GF-D8 (cell line): ENCODE results near the gene EME2.
"Not testable (repeated sequence)": the region's sequence is repeated elsewhere in the genome, so short reads cannot be mapped to it uniquely, and the experiment has no call there.

Source experiments
- DNase-seq: peaks from one replicate; lab custom pipeline; 2025; lab: John Stamatoyannopoulos, UW

EME2 gene, protein sequence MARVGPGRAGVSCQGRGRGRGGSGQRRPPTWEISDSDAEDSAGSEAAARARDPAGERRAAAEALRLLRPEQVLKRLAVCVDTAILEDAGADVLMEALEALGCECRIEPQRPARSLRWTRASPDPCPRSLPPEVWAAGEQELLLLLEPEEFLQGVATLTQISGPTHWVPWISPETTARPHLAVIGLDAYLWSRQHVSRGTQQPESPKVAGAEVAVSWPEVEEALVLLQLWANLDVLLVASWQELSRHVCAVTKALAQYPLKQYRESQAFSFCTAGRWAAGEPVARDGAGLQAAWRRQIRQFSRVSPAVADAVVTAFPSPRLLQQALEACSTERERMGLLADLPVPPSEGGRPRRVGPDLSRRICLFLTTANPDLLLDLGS

GRCh38 chr16:1772362-1772907 is at the start of gene EME2:
EME2 (plus strand) TSS chr16:1772810; CDS start chr16:1773228, 418 bp downstream.
- no peak for DNase-seq

GRCh38 chr16:1723450-1724147 is 49.0 kb upstream of the EME2 start:
- no peak for DNase-seq

GRCh38 chr16:1724491-1724890 is 48.1 kb upstream of the EME2 start:
- DNase-seq: no peak

GRCh38 chr16:1726661-1727502 is 45.7 kb upstream of the EME2 start:
- DNase-seq: no peak

GRCh38 chr16:1727651-1728624 is 44.7 kb upstream of the EME2 start:
- DNase-seq: no peak

- DNase-seq: no peak
These were observed 43.6 kb upstream of the EME2 start for GRCh38 chr16:1729026-1729425.

GRCh38 chr16:1729445-1729844 is 43.2 kb upstream of the EME2 start:
- no peak for DNase-seq

GRCh38 chr16:1731073-1731472 is 41.5 kb upstream of the EME2 start:
- DNase-seq: no peak

GRCh38 chr16:1731603-1732002 is 41.0 kb upstream of the EME2 start:
- DNase-seq: no peak

DNA sequence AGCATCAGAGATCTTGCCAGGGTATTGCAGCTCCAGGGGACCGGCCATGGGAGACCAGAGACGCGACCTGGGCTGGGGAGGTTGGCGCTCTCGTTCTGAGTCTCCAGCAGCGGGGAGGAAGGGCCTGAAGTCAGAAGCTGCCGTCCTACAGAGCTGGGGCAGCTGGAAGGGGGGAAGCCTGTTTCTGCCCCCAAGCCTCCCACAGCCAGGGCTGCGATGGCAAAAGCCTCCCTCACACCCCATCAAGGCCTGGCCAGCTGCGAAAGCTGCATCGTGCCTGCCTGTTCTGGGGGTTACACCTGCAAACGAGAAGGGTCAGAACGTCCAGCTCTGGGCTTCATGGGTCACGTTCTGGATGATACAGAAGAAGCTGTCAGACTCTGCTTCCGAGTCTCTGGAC is 40.5 kb upstream of the EME2 start:
- no peak for DNase-seq

- not testable (repeated sequence) for DNase-seq
These were observed 40.0 kb upstream of the EME2 start for GRCh38 chr16:1732551-1732987.

DNA sequence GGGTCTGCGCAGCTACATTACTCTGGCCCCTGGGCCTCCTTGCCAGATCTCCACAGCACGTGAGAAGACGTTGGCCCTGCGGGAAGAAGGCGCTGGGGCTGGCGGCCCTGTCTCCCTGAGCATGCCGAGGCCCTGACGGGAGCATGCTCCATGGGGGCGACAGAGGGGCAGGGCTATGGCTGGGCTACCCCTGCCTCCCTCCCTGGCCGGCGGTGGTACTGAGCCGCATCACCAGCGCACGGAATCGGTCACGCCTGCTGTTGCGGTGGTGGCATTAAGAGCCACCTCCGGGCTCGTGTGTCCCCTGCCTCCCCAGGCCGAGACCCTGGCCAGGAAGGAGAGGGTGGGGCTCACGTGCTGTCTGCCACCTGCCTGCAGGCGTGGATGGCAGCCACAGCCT is 38.5 kb upstream of the EME2 start:
- no peak for DNase-seq

GRCh38 chr16:1734816-1735215 is 37.8 kb upstream of the EME2 start:
- no peak for DNase-seq

- no peak for DNase-seq
These were observed 32.4 kb upstream of the EME2 start for GRCh38 chr16:1740234-1740633.

- no peak for DNase-seq
These were observed 31.7 kb upstream of the EME2 start for GRCh38 chr16:1740781-1741490.

DNA sequence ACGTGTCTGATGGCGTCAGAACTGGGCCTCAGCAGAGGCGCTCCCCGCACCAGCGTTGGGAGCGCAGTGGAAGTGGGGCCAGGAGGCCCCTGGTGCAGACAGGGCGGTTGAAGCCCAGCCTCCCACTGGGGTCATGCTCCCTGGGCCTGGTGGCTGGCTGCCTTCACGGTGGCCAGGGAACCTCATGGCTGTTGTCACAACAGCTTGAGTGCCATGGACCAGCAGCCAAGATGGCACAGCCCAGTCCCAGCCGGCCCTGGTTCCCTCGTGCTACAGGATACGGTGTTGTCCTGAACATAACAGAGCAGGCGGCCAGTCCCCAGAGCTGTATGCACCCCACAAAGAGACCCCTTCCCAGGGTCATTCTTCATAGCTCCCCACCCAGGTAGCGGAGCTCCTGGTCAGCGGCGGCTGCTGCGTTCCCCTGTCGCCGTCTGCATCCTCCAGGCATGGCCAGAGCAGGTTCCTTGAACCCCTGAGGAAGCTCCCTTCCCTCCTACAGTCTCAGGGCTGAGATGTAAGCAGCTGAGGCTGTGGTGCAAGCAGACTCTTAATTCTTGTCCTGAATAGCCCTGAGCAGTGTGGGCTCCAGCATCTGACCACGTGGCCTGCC is 31.0 kb upstream of the EME2 start:
- DNase-seq: no peak

- no peak for DNase-seq
These were observed 29.0 kb upstream of the EME2 start for GRCh38 chr16:1743376-1744337.

DNA sequence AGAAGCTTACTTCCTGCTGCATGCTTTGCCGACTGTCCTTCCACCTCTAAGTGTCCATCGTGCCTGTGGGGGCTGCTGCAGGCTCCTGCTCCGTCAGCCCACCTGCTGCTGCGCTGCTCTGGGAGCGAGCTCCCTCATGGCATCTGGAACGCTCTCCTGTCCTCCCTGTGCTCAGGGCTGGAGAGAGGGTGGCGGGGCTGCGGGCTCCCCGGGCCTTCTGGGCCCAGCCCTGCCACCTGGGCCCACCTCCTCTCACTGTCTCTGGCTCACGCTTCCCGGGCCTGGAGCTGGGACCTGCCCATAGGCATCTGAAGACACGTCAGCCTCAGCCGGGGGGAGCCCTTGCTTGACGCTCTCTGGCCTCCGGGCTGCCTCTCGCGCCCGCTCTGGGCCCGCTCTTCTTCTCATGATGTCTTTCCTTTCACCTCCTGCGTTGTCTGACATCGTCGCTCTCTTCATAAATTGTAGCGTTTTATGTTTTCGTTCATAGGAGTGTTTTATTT is 28.2 kb upstream of the EME2 start:
- DNase-seq: no peak
